ENCODE results near the gene NR2F2. TPM values are rescaled to one million over a fixed set of nuclear protein-coding genes. Genes with fewer than 3 reads are reported as not detected.

NR2F2 gene
- total and polyA plus RNA-seq, 2 of the 13 experiments (the other 11 are each of a cell fraction or from before 2014, with no cell fraction given): 3.5 to 4.7 TPM

DNA sequence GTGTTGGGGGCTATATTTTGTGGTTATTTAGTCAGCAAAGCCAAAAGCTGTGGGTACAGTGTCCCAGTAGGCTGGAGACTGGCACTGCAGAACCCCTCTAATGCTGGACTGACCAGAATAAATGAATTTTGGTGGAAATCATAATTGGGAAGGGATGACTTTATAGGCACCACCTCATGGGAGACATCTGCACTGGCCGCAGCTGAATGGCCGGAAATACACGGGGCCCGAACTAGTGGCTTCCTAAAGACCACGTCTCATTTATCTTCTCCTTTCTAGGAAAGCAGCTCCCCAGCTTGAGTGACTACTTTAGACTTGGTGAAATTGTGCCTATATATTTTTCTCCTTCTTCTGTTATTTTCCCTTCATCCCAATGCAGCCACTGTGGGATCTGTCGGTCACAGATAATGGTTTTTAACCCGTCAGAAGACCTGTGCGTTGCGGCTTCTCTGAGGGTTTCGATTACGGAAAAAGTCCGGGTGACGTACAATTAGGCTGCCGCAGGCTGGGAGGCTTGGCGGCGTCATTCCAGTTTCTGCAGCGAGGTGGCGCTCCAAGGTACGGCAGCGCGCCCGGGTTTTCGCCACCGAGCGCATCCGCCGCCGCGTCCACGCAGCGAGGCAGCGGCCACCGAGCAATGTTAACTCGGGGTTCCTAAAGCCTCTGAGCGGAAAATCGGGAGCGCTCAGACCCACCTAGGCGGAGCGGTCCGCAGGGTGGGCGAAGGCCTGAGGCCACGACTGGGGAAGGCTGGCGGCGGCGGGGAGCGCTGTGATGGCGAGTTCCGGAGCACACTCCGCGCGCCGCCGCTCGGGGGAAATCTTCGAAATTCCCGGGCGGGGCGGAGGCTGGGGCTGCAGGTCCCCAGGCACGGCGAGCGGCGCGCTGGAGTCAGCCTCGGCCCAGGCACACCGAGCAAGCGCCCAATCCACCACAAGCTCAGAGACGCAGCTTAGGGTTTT, 26.3 kb downstream of the NR2F2 start (continued):
- TF ChIP-seq ZNF142 (CRISPR knock-in tag; IDR thresholded peaks at IDR 0.05): 0 out of 2 replicates have a peak, but pooled peaks have one; percentile 29
- TF ChIP-seq BORCS8-MEF2B (CRISPR knock-in tag; IDR thresholded peaks at IDR 0.05): peak; percentile 83
- no peak for TF ChIP-seq ZNF766 (CRISPR knock-in tag; IDR thresholded peaks at IDR 0.05; ENCODE audit: borderline replicate concordance)
- TF ChIP-seq ZNF317 (CRISPR knock-in tag; IDR thresholded peaks at IDR 0.05): peak; percentile 38; the same call in 1 of the 2 replicates
- TF ChIP-seq UBTF (CRISPR knock-in tag; IDR thresholded peaks at IDR 0.05): peak; percentile 87
- peak; percentile 43; the same call in 1 of the 2 replicates for TF ChIP-seq ZNF737 (CRISPR knock-in tag; IDR thresholded peaks at IDR 0.05; ENCODE audit: borderline replicate concordance)
- TF ChIP-seq GLI4 (CRISPR knock-in tag; IDR thresholded peaks at IDR 0.05; ENCODE audit: borderline replicate concordance): peak; percentile 73; the same call in 1 of the 2 replicates
- TF ChIP-seq NCOA2 (CRISPR knock-in tag; IDR thresholded peaks at IDR 0.05): no peak
- 0 out of 2 replicates have a peak, but pooled peaks have one; percentile 57 for TF ChIP-seq ZBTB38 (CRISPR knock-in tag; IDR thresholded peaks at IDR 0.05)
- peak; percentile 84 for TF ChIP-seq XRCC5 (optimal IDR thresholded peaks at IDR 0.05; ENCODE audit: low read length)
- no peak for TF ChIP-seq NR2C2 (CRISPR knock-in tag; IDR thresholded peaks at IDR 0.05; ENCODE audit: borderline replicate concordance)
- peak; percentile 65; the same call in 1 of the 2 replicates for TF ChIP-seq ZNF333 (CRISPR knock-in tag; IDR thresholded peaks at IDR 0.05; ENCODE audit: borderline replicate concordance)
- no peak for TF ChIP-seq MED13 (CRISPR knock-in tag; IDR thresholded peaks at IDR 0.05)
- TF ChIP-seq ELK4 (CRISPR knock-in tag; IDR thresholded peaks at IDR 0.05; ENCODE audit: borderline replicate concordance): no peak
- TF ChIP-seq, protein P1, sequence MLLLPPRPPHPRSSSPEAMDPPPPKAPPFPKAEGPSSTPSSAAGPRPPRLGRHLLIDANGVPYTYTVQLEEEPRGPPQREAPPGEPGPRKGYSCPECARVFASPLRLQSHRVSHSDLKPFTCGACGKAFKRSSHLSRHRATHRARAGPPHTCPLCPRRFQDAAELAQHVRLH (CRISPR knock-in tag; IDR thresholded peaks at IDR 0.05; ENCODE audit: borderline replicate concordance, low read depth): no peak
- TF ChIP-seq ZNF615 (CRISPR knock-in tag; IDR thresholded peaks at IDR 0.05; ENCODE audit: borderline replicate concordance): no peak
- TF ChIP-seq SALL1 (CRISPR knock-in tag; IDR thresholded peaks at IDR 0.05): peak; percentile 85
- no peak for TF ChIP-seq ZNF160 (CRISPR knock-in tag; IDR thresholded peaks at IDR 0.05)
